HG03095 (cell line): ENCODE measurements around the gene NLRX1.
"Not testable (repeated sequence)": the region's sequence is repeated elsewhere in the genome, so short reads cannot be mapped to it uniquely, and the experiment has no call there.

Experiments
- ATAC-seq: cut with Tn5 transposase; IDR thresholded peaks from one replicate; pipeline ENCODE4 v1.9.1; 2021; ENCODE audit warnings: moderate library complexity; ENCODE audit not compliant: unreplicated experiment

The NLRX1 gene

DNA sequence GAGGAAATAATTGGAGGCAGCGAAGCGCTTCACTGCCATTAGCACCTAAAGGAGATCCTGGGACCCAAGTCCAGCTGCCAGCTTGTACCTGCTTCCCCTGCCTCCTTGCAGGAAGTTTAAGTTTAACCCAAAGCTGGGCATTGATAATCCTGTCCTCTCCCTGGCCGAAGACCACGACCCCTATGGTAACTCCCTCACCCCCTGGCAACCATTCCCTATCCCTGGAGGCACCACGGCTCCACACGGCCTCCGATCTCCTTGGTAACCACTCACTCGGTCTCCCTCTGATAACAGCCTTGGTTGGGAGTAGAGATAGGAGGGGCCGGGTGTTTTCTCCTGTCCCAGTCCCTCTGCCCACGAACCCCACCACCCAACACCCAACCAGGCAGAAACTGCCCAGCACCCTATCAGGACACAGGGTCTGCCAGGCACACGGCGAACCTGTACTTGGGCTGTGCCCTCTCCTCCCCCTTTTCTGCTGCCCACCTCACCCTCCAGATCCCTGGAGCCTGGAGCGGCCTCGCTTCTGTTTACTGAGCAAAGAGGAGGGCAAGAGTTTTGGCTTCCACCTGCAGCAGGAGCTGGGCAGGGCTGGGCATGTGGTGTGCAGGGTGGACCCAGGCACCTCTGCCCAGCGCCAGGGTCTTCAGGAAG, 17.6 kb downstream of the NLRX1 start:
- ATAC-seq: no peak

DNA sequence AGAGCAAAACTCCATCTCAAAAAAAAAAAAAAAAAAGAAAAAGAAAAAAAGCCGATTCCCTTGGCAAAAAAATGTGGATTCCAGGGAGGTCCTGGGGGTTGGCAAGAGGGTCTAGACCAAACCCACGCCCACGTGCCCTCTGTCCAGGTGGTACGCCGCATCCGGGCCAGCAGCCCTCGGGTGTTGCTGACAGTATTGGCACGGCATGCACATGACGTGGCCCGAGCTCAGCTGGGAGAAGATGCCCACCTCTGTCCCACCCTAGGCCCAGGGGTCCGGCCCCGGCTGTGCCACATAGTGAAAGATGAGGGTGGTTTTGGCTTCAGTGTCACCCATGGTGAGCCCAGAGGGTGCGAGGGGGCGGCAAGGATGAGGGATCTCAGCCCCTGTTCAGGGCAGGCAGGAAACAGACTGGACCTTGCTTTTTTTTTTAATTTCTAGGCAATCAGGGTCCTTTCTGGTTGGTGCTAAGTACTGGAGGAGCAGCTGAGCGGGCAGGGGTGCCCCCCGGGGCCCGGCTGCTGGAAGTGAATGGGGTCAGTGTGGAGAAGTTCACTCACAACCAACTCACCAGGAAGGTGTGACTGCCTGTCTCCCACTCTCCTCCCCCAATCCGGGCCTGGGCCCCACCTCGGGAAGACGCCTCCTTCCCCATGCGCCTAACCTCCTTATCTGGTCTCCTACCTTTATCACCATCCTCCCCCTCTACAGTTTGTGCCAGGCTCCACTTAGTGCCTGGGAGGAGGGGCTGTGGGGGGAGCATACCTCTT, 18.8 kb downstream of the NLRX1 start:
- ATAC-seq: no peak

DNA sequence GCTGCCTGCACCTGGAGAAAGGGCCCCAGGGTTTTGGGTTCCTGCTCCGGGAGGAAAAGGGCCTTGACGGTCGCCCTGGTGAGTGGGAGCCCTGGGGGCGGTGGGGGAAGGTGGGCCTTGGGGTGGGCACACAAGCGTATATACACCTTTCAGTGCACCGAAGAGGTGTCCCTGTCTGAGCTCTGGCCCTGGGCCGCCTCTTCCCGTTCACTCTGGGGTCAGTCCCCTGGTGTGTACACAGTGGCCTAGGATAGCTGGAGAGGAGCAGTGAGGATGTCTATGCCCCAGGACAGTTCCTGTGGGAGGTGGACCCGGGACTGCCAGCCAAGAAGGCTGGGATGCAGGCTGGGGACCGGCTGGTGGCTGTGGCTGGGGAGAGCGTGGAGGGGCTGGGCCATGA, 19.5 kb downstream of the NLRX1 start:
- no peak for ATAC-seq

DNA sequence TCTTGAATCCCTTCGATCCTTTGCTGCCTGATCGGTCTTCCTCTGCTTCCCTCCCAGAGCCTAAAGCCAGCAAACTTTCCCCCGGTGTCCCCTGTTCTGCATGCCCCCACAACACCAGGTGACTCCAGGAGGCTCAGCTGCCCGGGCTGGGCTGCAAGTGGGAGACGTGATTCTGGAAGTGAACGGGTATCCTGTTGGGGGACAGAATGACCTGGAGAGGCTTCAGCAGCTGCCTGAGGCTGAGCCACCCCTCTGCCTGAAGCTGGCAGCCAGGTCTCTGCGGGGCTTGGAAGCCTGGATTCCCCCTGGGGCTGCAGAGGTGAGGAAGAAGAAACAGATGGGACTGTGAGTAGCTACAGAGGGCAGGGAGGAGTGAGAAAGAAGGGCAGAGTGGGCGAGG, 20.4 kb downstream of the NLRX1 start:
- no peak for ATAC-seq

DNA sequence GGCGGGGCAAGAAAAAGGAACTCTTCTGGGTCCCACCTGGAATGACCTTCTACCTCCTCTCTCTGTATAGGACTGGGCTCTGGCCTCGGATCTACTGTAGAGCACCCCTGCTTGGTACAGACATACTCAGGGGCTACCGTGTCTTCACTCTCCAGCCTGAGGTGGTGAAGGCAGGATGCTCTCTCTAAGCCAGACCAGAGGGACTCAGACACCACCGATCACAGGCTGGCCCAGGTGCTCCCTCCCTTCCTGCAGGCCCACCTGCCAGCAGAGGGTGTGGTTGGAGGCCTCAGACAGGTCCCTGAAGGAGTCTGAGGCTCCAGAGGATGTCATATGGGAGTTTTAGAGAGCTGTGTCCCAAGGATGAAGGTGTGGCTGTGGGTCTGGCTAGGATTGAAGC, 20.9 kb downstream of the NLRX1 start:
- no peak for ATAC-seq

DNA sequence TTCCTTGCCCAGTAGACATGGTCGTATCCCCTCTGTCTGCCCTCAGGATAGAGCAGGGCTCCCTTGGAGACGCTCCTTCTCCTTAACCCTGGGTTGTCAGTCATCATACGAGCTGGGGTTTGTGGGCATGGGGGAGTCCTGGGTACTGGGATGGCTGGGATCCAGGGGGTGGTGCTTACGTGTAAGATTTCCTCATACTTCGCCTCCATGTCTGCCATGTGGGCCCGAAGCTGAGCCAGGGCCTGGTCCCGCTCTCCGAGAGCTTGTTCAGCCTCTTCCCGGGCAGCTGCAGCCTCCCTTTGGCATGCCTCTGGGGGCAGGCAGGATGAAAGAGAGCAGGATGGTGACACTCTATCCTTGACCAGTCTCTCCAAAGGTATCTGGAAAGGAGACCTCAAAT, 22.0 kb downstream of the NLRX1 start:
- ATAC-seq: no peak

DNA sequence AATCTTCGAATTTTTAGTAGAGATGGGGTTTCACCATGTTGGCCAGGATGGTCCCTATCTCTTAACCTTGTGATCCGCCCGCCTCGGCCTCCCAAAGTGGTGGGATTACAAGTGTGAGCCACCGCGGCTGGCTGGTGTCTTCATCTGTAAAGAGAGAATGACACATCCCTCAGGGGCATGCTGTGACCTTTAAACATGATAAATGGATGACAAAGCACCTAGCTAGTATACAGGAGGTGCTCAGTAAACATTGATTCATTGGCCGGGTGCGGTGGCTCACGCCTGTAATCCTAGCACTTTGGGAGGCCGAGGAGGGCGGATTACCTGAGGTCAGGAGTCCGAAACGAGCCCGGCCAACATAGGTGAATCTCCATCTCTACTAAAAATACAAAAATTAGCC, 22.7 kb downstream of the NLRX1 start:
- not testable (repeated sequence) for ATAC-seq

DNA sequence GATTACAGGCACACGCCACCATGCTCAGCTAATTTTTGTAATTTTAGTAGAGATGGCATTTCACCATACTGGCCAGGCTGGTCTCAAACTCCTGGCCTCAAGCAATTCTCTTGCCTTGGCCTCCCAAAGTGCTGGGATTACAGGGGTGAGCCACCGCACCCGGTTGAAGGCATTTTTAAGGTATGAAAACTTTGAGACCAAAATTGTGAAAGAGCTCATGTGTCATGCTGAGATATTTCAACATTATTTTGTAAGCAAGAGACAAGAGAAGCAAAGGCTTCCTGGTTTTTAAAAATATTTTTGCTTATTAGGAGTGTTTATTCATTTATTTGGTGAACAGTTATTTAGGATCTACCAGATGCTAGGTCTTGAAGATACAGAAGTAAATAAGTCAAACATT, 23.6 kb downstream of the NLRX1 start:
- ATAC-seq: no peak

DNA sequence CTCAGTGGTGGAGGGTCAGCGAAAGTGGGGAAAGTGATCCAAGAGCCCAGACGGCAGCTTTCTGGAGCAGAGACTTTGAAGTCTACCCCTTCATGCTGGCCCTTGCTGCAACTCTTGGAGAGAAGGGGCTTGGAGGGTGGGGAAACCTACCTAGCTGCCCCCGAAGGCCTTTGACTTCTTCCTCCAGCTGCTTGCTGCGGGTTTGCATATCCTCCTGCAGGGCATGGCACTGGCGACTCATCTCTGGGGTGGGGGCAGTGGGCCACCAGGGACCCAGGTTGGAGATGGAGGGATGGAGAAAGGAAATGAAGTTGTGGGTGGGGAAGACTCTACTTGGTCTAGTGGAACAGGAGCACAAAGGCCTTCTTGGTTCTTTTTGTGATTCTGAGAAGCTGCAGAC, 24.5 kb downstream of the NLRX1 start:
- no peak for ATAC-seq

DNA sequence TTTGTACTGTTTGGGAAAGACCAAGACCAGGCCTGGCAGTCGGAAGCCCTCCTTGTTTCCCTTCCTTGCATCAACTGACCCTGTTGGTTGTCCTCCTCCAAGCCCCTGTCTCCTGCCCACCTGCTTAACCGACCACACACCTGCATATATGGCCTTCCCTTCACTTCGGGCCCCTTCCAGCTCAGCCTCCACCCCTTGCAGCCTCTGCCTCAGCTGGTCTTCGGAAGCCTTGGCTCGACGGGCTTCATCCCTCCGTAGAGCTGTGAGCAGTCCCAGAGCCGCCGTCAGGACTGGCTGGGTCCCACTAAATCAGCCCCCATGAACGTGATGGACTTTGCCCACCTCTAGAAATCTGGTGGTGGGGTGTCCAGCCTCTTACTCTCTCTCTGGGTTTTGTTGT, 25.1 kb downstream of the NLRX1 start:
- no peak for ATAC-seq

DNA sequence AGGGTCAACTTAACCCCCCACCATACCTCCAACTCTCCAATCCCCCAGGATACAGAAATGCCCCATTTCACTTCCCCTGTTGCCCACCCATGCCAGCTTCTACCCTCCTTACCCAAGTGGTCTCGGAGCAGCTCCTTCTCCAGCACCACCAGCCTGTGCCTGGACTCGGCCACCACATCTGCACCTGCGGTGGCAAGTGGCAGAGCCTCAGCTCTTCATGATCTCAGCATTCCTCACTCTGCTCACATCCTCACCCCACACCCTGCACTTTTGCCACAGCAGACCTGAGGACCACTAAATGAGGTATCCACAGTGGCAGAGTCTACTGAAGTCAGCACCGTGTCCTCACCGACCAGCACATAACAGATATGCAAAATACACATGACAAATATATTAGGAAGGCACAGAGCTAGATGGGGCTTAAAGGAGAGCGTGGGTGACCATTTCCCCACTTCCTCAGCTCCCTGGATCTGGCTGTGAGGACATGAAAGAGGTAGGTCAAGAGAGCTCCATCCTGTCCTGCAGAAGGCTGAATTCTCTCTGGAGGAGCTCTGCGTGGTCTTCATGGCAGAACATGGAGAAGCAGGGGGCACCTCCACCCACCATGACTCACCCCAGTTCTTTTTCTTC, 26.4 kb downstream of the NLRX1 start:
- ATAC-seq: no peak

DNA sequence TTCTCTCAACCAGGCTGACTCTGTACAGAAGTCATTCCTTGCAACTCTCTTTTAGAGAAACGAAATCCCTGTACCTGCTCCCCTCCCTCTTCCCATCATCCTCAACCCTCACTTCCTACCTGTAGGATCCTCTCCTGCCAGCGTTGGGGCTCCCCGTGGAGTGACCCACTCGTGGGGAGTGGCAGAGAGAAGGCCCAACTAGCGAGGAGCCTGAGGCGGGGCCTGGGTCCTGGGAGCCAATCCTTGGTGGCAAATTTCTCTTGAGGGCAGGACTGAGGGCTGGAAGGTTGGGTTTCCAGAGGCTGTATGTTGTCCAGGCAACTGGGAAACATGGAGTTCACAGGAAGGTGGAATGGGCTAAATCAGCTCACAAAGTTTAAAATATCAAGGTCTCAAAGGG, 27.2 kb downstream of the NLRX1 start:
- no peak for ATAC-seq

DNA sequence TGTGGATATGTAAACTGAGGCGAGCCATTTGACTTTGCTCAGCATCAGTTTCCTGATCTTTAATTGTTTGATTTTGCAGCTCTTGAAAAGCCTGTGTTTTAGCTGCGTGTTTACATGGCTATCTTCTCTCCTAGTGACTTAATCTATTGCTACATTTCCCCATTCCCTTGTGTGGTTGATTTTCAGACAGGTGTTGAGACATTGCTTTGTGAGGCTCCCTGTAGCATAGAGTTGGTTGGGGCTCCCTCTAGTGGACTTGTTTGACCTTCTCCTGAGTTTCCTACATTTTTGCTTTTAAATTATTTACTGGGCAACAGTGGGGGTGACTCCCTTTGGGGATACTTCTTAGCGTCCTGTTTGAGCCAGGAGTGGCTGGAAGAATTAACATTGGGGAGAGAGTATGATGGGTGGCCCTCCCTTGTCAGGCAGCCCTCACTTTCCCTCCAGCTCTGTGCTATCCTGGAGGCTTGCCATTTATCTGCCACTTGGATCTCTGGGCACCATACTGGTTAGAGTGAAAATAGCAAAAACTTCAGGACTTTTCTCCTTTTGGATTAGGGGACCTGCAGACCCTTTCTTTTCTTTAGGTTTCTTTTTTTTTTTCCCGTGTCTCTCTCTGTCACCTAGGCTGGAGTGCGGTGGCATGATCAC, 28.4 kb downstream of the NLRX1 start:
- no peak for ATAC-seq

DNA sequence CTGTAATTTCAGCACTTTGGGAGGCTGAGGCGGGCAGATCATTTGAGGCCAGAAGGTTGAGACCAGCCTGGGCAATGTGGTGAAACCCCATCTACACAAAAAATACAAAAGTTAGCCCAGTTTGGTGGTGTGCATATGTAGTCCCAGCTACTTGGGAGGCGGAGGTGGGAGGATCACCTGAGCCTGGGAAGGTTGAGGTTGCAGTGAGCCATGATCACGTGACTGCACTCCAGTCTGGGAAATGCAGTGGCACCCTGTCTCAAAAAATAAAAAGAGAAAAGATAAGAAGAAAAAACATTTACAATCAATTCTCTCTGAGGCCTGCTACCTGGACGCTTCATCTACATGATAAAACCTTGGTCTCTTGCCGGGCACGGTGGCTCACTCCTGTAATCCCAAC, 30.4 kb downstream of the NLRX1 start:
- no peak for ATAC-seq

DNA sequence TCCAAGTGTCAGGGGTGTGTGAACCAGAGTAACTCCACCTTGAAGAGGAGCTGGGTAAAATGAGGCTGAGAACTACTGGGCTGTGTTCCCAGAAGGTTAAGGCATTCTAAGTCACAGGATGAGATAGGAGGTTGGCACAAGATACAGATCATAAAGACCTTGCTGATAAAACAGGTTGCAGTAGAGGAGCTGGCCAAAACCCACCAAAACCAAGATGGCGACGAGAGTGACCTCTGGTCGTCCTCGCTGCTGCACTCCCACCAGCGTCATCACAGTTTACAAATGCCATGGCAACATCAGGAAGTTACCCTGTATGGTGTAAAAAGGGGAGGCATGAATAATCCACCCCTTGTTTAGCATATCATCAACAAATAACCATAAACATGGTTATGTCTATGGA, 32.7 kb downstream of the NLRX1 start:
- ATAC-seq: not testable (repeated sequence)

DNA sequence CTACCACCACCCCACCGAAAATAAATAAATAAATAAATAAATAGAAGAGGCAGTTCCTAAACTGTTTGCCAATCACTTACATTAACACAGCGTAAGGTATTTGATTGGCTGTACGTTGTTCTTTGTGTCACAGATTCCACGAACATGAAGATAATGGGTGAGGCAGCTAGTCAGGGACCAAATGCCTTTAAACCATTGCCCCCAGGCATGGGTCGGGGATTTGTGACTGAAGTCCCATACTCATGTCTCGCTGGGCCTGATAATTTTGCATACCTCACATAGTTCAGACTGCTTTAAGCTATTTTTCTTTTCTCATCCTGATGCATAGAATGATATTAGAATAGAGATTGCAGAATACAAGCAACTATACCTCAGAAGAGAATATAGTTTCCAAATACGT, 34.0 kb downstream of the NLRX1 start:
- no peak for ATAC-seq

DNA sequence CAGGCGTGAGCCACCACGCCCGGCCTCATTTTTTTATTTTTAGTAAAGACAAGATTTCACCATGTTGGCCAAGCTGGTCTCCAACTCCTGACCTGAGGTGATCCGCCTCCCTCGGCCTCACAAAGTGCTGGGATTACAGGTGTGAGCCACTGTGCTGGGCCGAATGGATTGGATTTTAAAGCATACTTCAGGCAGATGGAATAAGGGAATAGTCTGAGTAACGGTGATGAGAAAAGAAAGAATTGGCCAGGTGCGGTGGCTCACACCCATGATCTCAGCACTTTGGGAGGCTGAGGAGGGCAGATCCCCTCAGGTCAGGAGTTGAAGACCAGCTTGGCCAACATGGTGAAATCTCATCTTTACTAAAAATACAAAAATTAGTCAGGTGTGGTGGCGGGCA, 35.5 kb downstream of the NLRX1 start:
- no peak for ATAC-seq

DNA sequence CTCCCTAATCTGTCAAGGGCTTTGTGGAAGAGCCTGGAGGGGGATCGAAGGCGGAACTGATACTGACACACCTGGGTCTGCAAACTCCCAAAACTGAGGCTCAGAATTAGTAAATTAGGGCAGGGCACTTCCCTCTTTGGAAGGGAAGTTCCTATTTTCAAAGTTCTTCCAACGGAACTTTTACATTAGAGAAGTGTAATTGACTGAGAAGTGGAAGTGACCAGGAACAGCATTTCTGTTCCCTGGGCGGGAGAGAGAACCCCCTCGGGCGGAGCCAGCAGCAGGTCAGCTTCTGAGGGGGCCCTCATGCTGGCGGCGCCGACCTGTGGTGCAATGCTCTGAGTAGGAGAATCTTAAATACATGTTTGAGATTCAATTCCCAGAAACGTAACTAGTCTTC, 36.6 kb downstream of the NLRX1 start:
- ATAC-seq: no peak

DNA sequence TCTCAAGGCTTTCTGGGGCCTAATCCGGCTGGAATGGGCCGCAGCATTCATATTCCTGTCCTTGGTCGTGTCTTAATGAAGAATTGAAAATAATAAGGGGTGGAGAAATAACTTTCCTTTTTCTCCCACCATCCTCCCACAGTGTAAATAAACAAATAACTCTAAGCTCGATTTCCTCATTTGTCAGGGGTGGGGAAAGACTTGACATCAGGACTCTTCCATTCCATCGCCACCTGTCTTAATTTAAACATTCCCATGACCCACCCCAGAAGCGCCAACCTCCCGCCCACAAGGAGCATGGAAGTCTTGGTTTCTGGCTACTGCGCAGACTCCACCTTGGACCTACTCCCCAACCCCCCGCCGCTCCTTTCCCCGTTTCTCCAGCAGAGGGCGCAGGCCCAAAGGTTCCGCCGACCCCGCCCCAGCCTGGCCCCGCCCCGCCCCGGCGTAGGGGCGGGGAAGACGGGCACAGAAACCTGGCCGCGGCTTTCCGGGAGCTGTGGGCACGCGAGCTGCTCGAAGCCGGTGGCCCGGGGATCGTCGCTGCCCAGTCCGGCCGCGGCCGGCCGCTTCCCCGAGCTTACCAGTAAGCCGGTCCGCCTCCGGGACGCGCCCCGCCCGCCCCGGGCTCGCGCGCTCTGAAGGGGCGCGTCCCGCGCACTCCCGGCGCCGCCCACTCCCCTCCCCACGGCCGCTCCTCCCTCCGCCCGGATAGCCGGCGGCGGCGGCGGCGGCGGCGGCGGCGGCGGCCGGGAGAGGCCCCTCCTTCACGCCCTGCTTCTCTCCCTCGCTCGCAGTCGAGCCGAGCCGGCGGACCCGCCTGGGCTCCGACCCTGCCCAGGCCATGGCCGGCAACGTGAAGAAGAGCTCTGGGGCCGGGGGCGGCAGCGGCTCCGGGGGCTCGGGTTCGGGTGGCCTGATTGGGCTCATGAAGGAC, 37.3 kb downstream of the NLRX1 start, which contains the start of gene CBL:
Gene CBL, plus strand, starts transcription at position 766 of the 937 bp plus-strand sequence. Its CDS starts 79 bp downstream, at position 845.
- peak; percentile 79 for ATAC-seq
